Activated naive CD4-positive, alpha-beta T cell treated with anti-CD3 and anti-CD28 coated beads, Interleukin-2, amount 50 U/mL, for 24 hours (primary cell): ENCODE measurements around the gene SYNPO.

Experiments
- H3K27ac Mint-ChIP-seq: one replicate; pipeline ENCODE4 v1.8.0; 2021; ENCODE audit warnings: mild to moderate bottlenecking, mixed read lengths
- H3K27me3 Mint-ChIP-seq: one replicate; pipeline ENCODE4 v1.8.0; 2021; ENCODE audit warnings: mixed read lengths
- H3K36me3 Mint-ChIP-seq: one replicate; pipeline ENCODE4 v1.8.0; 2021; ENCODE audit warnings: mixed read lengths
- H3K4me1 Mint-ChIP-seq: one replicate; pipeline ENCODE4 v1.8.0; 2021; ENCODE audit warnings: mixed read lengths
- H3K4me3 Mint-ChIP-seq: one replicate; pipeline ENCODE4 v1.8.0; 2021; ENCODE audit warnings: mild to moderate bottlenecking, mixed read lengths
- H3K9me3 Mint-ChIP-seq: one replicate; pipeline ENCODE4 v1.8.0; 2021; ENCODE audit warnings: mixed read lengths

Gene SYNPO

DNA sequence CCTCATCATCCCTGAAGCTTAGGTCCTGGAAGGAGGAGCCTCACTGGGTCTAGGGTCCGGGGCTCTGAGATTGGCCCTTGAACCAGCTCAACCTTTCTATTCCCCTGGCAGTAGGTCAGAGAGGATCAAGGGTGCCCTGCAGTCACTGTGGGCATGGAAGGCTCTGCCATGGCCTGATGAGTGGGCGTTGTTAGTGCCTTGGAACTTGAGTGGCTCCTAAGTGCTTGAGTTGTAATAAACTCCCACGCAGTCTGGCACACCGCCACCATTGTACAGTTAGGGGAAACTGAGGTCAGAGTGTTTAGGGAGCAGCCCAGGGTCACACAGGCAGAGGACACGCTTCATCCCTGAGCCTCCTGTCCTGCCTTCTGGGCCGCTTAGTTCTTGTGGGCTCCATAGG, 10.4 kb upstream of the SYNPO start:
- no peaks in the 10 kb centered on the region for H3K9me3 Mint-ChIP-seq
- no peak overlapping the region for H3K4me3 Mint-ChIP-seq
- H3K4me1 Mint-ChIP-seq = no peaks in the 10 kb centered on the region
- H3K27me3 Mint-ChIP-seq = no peaks in the 10 kb centered on the region
- no peaks in the 10 kb centered on the region for H3K36me3 Mint-ChIP-seq
- no peak overlapping the region for H3K27ac Mint-ChIP-seq

DNA sequence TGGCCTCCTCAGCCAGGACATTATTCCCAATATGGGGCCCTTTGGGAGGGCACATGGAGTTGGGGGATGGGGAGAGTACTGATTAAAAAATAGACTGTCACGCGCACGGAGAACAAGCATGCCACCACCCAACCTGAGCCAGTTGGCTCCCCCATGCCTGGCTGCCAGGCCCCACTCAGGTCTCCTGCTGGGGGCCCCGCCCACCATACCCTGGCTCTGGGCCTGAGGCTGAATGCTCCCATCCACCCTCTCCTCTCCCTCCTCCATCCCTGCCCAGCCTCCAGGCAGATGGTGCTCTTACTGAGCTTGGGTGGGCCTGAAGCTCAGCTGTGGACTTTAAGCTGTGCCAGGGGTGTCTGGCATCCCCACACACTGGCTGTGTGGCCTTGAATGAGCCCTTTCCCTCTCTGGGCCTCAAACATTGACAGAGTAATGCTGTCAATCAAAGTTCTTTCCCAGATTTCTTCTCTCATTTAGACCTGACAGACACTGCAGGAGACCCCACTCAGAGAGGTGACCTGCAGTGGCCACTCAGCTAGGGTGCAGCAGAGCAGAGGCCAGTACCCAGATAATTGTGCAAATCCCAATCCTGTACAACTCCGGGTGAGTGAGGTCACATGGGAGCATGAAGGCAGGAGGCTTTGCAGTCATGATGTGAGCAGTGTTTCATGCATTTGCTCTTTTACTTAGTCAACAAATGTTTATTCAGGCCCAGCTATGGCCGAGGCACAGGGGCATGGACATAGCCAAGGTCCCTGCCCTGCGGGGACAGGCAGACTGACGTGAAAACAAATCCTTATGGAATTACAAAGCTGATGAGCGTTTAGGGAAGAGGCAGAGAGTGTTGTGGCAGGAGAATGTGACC, 9.8 kb upstream of the SYNPO start:
- H3K36me3 Mint-ChIP-seq = no peaks in the 10 kb centered on the region
- H3K4me3 Mint-ChIP-seq = no peak overlapping the region
- H3K9me3 Mint-ChIP-seq = no peaks in the 10 kb centered on the region
- no peaks in the 10 kb centered on the region for H3K4me1 Mint-ChIP-seq
- no peak overlapping the region for H3K27ac Mint-ChIP-seq
- H3K27me3 Mint-ChIP-seq = no peaks in the 10 kb centered on the region

DNA sequence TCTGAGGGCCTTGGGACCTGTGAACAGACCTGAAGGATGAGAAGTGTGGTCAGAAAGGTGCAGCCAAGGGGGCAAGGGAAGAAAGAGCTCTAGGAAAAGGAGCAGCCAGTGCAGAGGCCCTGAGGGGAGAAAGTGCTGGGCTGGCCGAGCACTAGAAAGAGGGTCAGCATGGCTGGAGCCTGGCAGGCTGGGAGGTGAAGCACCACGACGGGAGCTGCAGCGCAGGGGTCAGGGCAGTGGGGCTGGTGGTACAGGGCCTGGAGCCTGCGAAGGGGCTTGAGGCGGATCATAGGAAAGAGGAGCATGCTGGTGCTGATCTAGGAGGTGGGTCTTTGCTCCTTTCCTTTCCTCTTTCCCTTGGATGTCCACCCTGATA, 9.1 kb upstream of the SYNPO start:
- H3K36me3 Mint-ChIP-seq = no peaks in the 10 kb centered on the region
- H3K27ac Mint-ChIP-seq = no peak overlapping the region
- H3K27me3 Mint-ChIP-seq = no peaks in the 10 kb centered on the region
- H3K4me1 Mint-ChIP-seq = no peaks in the 10 kb centered on the region
- no peaks in the 10 kb centered on the region for H3K9me3 Mint-ChIP-seq
- no peak overlapping the region for H3K4me3 Mint-ChIP-seq

DNA sequence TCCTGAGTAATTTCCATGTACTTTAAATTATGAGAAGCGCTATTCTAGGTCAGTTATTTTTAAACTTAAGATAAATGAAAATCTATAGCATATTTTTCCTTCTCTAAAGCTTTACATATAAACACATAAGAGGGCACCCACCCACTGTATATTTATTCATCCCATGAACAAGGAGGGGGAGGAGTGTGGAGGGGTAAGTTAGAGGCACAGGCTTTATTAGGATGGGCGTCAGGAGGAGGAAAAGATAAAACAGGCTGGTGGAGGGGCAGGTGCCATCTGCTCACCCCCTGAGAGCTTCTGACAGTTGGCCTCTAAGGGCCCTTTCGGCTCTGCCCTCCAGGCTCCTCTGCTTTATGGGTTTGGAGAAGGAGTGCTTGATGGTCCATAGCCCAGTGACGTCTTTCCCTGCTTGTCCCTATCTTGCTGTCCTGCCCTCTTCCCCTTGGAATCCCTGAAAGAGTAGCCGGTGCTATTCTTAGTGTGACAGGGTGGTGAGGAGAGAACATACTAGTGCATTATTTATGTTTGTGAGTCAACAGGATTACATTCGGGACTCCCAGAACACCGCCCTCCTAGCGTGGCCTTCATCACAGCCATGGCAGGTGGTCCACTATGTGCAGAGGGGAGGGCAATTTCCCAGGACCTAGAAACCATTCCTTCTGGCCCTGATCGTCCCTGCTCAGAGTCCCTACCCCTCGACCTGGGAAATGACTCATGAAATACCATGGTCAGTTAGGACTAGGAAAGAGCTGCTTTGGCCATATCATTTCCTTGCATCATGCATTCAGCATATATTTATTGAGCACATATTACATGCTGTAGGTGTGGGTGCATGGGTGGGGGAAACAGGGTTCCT, 7.9 kb upstream of the SYNPO start:
- H3K27me3 Mint-ChIP-seq = no peaks in the 10 kb centered on the region
- H3K27ac Mint-ChIP-seq = no peak overlapping the region
- H3K4me1 Mint-ChIP-seq = no peaks in the 10 kb centered on the region
- no peaks in the 10 kb centered on the region for H3K9me3 Mint-ChIP-seq
- no peaks in the 10 kb centered on the region for H3K36me3 Mint-ChIP-seq
- no peak overlapping the region for H3K4me3 Mint-ChIP-seq

DNA sequence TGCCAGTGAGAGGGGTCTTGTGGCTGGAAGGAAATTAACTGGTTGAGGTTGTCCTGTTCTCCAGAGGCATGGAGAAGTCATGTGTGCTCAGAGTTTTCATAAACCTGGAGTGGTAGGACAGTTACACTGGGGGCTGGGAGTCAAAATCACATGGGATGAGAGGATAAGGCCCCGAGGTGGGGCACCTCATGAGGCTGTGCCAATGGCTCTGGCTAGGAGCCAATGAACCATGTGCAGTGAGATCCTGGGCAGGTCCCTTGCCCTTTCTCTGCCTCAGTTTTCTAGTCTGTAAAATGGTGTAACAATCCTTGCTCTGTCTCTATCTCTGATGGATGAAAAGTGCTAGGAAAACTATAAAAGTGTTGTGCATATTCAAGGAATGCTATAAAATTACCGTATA, 7.0 kb upstream of the SYNPO start:
- Mint-ChIP-seq H3K27ac (no peak overlapping the region), H3K4me1 (no peaks in the 10 kb centered on the region), H3K27me3 (no peaks in the 10 kb centered on the region), H3K4me3 (no peak overlapping the region), H3K36me3 (no peaks in the 10 kb centered on the region), H3K9me3 (no peaks in the 10 kb centered on the region)

DNA sequence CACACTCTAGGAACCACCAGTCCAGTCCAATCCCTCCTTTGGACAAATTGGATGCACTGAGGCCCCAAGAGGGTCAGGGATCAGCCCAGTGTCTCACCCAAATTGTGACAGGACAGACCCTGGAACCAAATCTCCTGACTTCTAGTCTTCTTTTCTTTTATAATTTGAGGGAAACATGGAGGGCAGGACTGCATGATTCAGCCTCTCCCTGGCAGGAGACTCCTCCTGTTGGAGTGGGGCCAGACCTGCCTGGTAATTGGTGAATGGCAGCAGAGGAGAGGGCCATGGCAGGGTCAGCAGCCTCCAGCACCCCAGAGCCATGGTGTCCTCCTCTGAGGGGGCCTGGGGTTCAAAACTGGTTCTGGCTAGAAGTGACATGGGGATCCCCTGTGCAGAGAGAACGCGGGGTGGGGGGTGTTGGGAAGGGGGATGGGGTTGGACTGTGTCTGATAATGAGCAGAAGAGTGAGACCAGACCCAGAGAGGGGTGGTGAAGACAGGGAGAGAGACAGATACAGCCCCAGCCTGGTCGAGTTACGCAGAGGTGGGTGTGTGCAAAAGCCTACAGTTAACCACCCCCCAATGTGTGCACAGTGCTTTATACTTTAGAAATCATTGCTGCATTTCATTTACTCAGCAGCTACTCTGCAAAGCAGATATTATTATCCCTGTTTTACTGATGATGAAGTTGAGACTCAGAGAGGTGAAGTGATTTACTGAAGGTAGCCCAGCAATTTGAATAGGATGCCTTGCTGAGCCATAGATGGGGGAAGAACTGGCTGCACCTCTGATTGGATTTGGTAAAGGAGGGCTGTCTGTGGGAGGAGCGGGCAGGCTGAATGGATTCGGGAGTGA, 3.8 kb upstream of the SYNPO start:
- no peaks in the 10 kb centered on the region for H3K36me3 Mint-ChIP-seq
- H3K4me3 Mint-ChIP-seq = no peak overlapping the region
- H3K9me3 Mint-ChIP-seq = no peaks in the 10 kb centered on the region
- no peaks in the 10 kb centered on the region for H3K27me3 Mint-ChIP-seq
- H3K27ac Mint-ChIP-seq = no peak overlapping the region
- no peaks in the 10 kb centered on the region for H3K4me1 Mint-ChIP-seq

DNA sequence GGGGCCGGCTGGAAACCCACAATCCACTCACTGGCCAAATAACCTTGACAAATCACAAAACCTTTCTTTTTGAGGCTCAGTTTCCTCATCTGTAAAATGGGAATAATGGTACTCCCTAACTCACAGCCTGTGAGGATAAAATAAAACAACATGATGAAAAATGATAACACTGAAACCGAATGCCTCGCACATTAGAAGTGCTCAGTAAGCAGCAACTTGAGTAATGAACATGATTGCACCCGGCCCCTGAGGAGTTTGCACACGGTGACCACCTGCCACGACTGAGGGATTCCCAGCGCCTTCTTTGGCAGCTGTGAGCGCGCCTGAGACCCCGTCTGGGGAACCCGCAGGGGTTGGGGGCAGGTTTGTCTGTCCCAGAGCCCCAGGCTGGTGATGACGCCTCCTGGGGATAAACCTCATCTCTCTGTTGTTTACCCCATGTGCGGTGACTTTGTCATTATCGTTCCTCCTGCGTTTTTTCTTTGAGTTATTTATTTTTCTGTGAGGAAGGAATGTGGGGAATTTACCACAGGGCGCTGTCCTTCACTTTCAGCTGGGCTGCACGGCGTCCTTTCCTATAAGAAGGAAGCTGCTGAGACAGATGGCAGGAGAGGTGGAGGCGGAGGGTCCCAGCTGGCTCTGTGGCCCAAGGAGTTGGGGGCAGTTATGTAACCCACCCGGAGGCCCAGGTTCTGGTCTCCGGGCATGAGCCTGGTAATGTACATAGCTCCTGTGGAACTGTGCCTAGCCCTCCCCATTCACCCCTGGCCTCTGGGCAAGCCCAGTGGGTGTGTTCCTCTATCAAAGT, 3.0 kb upstream of the SYNPO start:
- H3K36me3 Mint-ChIP-seq = no peaks in the 10 kb centered on the region
- no peak overlapping the region for H3K27ac Mint-ChIP-seq
- H3K4me3 Mint-ChIP-seq = no peak overlapping the region
- H3K4me1 Mint-ChIP-seq = no peaks in the 10 kb centered on the region
- no peaks in the 10 kb centered on the region for H3K27me3 Mint-ChIP-seq
- H3K9me3 Mint-ChIP-seq = no peaks in the 10 kb centered on the region

DNA sequence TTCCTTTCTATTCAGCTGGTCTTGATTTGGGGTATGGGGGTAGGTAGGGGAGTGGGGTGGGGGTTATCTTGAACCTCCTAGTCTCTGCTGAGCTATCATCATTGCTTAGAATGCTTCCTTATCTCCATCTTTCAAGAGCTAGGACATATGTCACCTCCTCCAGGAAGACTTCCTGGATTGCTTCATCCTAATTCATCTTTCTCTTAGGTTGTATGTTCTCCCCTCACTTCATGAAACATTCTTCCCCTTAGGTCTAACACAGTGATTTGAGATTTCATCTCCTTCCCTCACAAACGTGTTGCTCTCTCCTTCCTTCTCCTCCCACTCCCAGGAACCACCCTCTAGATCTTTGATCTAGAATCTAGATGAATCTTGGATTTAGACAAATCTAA, 2.4 kb upstream of the SYNPO start:
- H3K27me3 Mint-ChIP-seq = no peaks in the 10 kb centered on the region
- no peaks in the 10 kb centered on the region for H3K4me1 Mint-ChIP-seq
- no peak overlapping the region for H3K27ac Mint-ChIP-seq
- H3K36me3 Mint-ChIP-seq = no peaks in the 10 kb centered on the region
- H3K4me3 Mint-ChIP-seq = no peak overlapping the region
- no peaks in the 10 kb centered on the region for H3K9me3 Mint-ChIP-seq

DNA sequence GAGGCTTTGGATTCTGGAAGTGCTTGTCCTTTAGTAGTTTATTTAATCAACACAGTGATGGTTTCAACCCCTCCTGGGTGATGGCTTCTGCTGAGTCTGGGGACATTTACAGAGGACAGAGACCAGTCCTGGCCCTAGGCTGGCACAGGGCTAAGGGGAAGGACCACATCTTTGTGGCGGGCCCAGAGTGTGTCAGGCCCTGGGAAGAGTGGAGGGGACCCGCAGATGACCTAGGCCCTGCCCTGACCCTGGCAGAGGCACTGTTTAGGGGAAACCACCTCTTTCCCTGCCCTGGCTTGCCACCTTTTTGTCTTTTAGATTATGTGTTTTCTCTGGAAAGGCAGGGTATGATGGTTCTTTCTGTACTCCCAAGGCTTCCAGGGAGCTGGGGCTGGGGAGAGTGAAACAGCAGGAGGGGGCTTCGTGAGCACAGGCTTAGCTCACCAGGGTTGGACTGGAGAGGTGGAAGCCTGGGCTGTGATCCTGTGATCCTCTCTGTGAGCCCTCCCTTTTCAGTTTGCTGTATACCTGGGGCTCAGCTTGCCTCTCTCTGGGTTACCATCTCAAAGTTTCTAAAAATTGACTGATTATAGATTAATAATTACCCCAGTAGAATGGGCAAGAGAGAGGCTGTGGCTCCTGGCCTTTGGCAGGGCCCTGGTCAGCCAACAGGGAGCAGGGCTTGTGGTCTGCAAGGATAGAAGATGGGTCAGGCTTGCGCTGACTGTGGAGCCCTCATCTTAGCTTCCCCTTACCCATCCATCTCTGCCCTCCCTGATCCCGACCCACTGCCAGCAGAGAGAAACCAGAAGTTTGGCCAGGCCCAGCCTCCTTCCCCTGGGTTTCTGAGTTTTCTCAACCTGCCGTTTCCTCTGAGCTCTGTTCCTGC, 1.7 kb upstream of the SYNPO start:
- no peaks in the 10 kb centered on the region for H3K36me3 Mint-ChIP-seq
- H3K27ac Mint-ChIP-seq = no peak overlapping the region
- no peaks in the 10 kb centered on the region for H3K4me1 Mint-ChIP-seq
- no peak overlapping the region for H3K4me3 Mint-ChIP-seq
- H3K27me3 Mint-ChIP-seq = no peaks in the 10 kb centered on the region
- H3K9me3 Mint-ChIP-seq = no peaks in the 10 kb centered on the region

DNA sequence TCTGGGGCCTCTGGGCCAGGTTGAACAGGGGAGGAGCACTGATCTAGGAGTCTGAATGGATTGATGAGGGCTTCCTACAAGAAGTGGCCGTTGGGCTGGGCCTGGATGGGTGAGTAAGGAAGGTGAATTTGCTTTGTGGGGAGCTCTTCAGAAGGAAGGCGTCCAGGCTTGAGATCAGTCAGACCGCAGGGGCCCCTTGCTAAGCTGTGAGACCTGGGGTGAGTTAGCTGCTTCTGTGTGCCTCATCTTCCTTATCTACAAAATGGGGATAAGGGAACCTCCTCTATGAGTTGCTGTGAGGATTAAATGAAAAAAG, 1.1 kb upstream of the SYNPO start:
- Mint-ChIP-seq H3K27ac (no peak overlapping the region), H3K9me3 (no peaks in the 10 kb centered on the region), H3K4me3 (no peak overlapping the region), H3K27me3 (no peaks in the 10 kb centered on the region), H3K4me1 (no peaks in the 10 kb centered on the region), H3K36me3 (no peaks in the 10 kb centered on the region)

DNA sequence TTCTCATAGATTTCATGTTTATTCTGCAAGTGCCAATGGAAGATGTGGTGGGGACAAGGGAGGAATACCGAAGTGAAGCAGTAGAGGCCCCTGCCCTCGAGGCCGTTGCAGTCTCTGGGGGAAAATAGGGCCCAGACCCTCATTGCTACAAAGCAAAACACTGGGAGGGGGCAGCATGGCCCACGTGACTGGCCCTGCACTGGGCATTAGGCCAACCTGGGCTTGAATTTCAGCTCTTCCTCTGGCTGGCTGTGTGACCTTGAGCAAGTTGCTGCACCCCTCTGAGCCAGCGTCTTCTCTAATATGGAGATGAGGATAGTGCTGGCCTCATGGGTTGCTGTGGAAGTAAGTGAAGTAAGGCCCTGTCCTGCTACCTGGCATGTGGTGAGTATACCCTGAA, 709 bp upstream of the SYNPO start:
- H3K27ac Mint-ChIP-seq = no peak overlapping the region
- no peaks in the 10 kb centered on the region for H3K9me3 Mint-ChIP-seq
- no peaks in the 10 kb centered on the region for H3K4me1 Mint-ChIP-seq
- no peak overlapping the region for H3K4me3 Mint-ChIP-seq
- no peaks in the 10 kb centered on the region for H3K36me3 Mint-ChIP-seq
- H3K27me3 Mint-ChIP-seq = no peaks in the 10 kb centered on the region

DNA sequence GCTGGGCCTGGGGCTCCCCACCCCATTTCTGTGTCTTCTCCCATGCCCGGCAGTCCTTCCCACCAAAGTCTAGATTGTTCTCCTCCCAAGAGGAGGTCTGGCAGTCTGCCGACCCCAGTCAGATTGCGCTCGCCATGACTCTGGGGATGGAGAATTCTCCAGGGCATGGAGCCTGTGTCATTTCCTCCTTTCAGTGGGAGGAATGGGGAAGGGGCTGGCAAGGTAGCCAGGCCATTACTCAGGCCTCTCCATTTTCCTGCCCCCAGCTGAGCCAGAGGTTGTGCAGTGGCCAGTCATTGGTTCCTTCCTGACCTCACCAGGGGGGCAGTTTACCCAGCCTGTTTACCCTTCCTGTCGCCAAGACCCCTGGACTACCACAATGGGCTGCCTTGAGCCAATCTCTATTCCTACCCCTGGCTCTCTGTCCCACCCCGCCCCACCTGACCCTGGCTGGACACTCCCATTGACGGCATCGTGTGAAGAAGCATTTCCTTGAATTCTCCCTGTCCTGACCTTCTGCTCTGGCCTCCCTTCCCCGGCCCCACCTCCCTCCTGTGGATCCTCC, 628 bp downstream of the SYNPO start:
- H3K27me3 Mint-ChIP-seq = no peaks in the 10 kb centered on the region
- H3K27ac Mint-ChIP-seq = no peak overlapping the region
- H3K4me3 Mint-ChIP-seq = no peak overlapping the region
- no peaks in the 10 kb centered on the region for H3K9me3 Mint-ChIP-seq
- no peaks in the 10 kb centered on the region for H3K36me3 Mint-ChIP-seq
- no peaks in the 10 kb centered on the region for H3K4me1 Mint-ChIP-seq

DNA sequence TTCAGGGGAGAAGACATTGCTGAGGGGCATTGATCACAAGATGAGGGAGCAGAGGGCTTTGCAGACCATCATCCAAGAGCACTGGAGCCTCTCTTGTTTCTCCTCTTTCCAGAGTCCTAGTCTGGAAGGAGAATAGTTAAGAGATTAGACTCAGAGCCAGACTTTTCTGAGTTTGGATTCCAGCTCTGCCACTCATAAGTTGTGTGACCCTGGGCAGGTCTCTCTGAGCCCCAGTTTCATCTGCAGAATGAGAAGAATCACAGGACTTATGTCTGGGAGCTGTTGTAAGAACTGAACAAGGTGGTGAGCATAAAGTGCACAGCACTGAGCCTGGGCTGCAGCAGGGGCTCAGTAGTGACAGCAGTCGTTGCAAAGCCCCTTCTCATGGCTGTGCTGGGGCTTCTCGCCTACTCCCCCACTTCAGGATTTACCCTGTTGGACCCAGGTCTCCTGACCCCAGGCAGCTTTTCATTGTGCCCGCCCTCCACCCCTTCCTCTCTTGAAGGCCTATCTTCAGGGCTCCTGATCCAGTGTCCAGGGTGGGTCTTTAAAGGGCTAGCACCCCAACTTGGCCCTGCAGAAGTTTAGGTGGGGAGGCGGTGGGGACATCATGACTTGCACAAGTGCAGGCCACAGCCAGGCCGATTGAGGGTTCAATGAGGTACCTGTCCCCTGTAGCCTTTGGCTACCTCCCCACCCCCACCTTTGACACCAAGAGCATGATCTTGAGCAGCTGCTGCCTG, 1.5 kb downstream of the SYNPO start:
- H3K4me1 Mint-ChIP-seq = no peaks in the 10 kb centered on the region
- H3K36me3 Mint-ChIP-seq = no peaks in the 10 kb centered on the region
- no peaks in the 10 kb centered on the region for H3K9me3 Mint-ChIP-seq
- H3K27me3 Mint-ChIP-seq = no peaks in the 10 kb centered on the region
- no peak overlapping the region for H3K27ac Mint-ChIP-seq
- no peak overlapping the region for H3K4me3 Mint-ChIP-seq

DNA sequence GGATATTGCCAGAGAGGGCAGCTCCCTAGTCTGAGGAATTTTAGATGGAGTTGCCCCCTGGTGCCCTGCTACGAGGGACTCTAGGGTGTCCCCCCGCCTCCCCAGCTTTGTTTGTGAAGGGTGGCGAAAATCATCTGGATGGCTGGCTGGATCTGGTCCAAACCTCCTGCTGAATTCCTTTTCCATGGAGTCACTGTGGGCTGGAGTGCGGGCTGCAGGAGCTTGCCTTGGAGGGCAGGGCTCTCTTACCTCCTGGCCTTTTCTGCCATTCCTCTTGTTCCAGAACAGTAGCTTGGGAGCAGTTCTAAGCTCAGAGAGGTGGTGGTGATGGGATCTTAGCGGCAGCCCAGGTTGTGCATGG, 2.1 kb downstream of the SYNPO start:
- H3K4me3 Mint-ChIP-seq = no peak overlapping the region
- no peaks in the 10 kb centered on the region for H3K9me3 Mint-ChIP-seq
- H3K27ac Mint-ChIP-seq = no peak overlapping the region
- no peaks in the 10 kb centered on the region for H3K4me1 Mint-ChIP-seq
- H3K36me3 Mint-ChIP-seq = no peaks in the 10 kb centered on the region
- no peaks in the 10 kb centered on the region for H3K27me3 Mint-ChIP-seq
